ENCODE results near the gene GOLGA1.

DNA sequence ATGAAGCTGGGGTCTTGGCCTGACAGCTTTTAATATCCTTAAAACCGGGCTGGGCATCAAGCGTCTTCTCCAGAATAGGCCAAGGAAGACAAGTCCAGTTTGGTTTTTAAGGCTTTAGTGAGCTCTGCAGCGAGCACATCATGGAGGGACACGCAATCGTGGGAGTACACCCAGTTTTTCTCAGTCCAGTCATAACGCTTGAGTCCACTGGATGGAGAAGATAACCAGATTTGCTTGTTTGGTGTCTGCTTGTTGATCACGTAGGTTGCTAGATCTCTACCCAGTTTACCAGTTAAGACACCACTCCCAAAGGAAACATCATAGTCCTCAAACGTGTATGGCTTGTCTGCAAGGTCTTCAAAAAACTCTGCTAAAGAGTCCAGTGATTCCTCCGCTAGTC is 27.4 kb upstream of the GOLGA1 start:
- TF ChIP-seq CTCF (IDR thresholded peaks at IDR 0.05) (no peak), POLR2A (IDR thresholded peaks at IDR 0.05) (no peak)
